ENCODE data around the gene WASL. TPM values are rescaled to one million over a fixed set of nuclear protein-coding genes. Genes with fewer than 3 reads are reported as not detected.
"Not testable (repeated sequence)": the region's sequence is repeated elsewhere in the genome, so short reads cannot be mapped to it uniquely, and the experiment has no call there.

The WASL gene
- total RNA-seq, 1 donor from 2014 or later = 28.4 TPM

GRCh38 chr7:123650595-123650994 is 98.2 kb downstream of the WASL start:
- intact Hi-C loops (cut with DNase I) = no loop called here
- ATAC-seq (no peak), DNase-seq (ENCODE audit: missing footprints) (no peak)

GRCh38 chr7:123649964-123650363 is 98.8 kb downstream of the WASL start:
- intact Hi-C loops (cut with DNase I) = no loop called here
- ATAC-seq (no peak), DNase-seq (ENCODE audit: missing footprints) (no peak)

DNA sequence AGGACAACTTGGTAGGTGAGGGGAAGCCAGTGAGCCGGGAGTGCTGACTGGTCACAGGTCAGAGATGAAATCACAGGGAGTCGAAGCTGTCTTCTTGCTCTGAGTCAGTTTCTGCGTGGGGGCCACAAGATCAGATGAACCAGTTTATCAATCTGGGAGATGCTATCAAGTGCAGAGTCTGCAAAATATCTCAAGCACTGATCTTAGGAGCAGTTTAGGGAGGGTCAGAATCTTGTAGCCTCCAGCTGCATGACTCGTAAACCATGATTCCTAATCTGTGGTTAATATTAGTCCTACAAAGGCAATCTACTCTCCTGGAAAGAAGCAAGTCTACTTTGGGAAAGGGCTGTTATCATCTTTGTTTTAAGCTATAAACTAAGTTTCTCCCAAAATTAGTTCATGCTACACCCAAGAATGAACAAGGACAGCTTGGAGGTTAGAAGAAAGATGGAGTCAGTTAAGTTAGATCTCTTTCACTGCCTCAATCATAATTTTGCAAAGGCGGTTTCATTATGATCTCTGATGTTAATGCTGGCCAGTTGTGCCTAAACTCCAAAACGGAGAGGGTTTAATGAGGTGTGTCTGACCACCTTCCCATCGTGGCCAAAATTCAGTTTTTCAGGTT is 101.6 kb downstream of the WASL start:
- ATAC-seq (no peak), DNase-seq (ENCODE audit: missing footprints) (no peak)
- intact Hi-C loops (cut with DNase I) = no loop called here

DNA sequence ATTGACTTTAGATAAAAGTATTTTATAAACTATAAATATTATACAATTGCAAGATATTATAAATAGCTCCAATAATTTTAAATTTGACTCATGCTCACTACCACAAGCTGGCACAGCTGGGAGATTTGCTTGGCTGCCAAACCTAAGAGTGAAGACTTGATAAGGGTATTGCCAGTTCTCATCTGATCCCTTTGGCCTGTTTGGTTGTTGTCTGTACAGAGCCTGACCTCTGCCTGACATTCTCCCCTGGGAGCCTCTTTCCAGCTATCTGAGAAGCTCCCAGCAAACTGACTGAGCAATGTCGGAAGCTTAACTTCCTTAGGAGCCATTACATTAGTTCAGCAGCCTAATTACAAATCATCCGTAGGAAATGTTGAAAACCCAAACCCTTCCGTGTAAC is 103.3 kb downstream of the WASL start:
- ATAC-seq (peak; percentile 91), DNase-seq (ENCODE audit: missing footprints) (no peak)
- intact Hi-C loops (cut with DNase I) = loop anchor here (1.0 kb wide), 1 partner anchor 10 kb away; the partner anchor contains the start of gene LMOD2

DNA sequence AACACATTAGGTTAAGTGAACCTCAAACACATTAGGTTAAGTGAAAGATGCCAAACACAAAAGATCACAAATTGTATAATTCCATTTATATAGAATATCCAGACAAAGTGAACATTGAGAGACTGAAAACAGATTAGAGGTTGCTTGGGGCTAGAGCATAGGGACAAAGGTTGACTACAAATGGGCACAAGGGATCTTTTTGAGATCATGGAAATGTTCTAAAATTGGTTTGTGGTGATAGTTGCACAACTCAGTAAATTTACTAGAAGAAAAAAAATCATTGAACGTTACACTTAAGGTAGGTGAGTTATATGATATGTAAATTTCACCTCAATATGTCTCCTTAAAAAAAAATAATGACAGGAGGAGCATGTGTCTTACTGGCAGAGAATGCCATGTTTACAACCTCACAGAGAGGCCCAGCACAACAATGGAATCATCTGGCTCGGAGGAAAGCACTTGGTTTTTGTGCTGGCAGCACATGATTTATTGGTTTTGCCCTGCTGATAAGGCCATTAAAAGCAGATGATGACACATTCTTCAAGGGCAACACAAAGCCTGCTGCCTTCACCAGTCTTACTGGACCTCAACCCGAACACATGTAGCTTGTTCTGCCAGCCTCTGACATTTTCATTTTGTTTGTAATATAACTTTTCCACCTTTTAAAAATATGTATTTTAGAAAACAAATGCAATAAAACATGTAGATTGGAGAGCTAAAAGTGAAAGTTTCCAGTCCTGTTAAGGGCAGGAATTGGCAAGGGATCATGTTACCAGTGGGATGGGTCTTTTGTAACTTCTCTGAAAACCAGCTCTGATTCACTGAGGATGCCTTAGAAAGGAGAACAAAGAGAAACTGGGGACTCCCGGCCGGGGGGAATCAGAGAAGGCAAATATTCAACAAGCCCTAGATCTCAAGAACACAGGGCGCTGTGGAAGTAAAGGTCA is 105.0 kb downstream of the WASL start:
- ATAC-seq (peak; percentile 51), DNase-seq (ENCODE audit: missing footprints) (no peak)
- intact Hi-C loops (cut with DNase I) = loop anchor here (5.0 kb wide), 1 partner anchor 219 kb away; no protein-coding TSS in a partner anchor

DNA sequence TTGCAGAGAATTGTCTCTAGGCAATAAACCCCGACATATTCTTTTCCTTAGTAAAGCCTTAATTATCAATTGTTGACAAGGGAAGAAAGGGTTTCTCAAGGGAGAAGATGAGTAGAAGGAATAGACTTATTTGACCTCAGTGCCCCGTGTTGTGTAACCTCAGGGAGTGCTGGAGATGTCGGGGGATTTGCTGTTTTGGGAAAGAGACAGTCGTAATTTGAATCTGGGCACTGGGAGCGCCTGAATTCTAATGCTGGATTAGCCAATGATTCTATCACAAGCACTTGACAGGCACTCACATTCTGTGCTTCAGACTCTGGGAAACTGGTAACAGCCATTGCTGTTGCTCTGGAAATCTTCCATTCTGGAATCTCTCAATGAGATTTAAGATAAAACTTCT is 106.9 kb downstream of the WASL start:
- intact Hi-C loops (cut with DNase I) = loop anchor here (5.0 kb wide), 1 partner anchor 220 kb away; no protein-coding TSS in a partner anchor
- ATAC-seq (no peak), DNase-seq (ENCODE audit: missing footprints) (no peak)

- DNase-seq (ENCODE audit: missing footprints) (no peak), ATAC-seq (no peak)
- intact Hi-C loops (cut with DNase I) = loop anchor here (5.0 kb wide), 1 partner anchor 222 kb away; no protein-coding TSS in a partner anchor
Observed at GRCh38 chr7:123640583-123640982, 108.2 kb downstream of the WASL start.

DNA sequence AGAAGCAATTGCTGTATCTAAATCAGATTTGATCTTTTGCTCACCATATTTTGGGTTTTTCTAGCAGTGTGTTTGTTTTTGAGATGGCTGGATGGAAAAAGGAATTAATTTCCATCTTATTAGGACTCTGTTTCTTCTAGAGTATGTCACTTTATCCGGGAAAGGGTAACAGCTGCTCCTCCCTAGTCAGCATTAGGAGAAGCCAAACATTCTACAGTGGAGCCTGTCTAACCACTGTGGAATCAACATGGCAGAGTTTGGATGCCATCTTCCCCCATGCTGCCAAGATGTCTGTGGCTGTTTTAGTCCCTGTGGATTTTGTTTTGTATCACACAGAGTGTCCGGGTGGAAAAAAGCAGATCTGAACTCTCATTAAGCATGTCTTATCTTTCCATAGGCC is 109.2 kb downstream of the WASL start:
- no peak for ATAC-seq
- intact Hi-C loops (cut with DNase I) = loop anchor here (5.0 kb wide), 4 partner anchors 63 to 223 kb away; partner anchors contain the start of genes NDUFA5 and WASL
- no peak for DNase-seq (ENCODE audit: missing footprints)

GRCh38 chr7:123637878-123638277 is 110.9 kb downstream of the WASL start:
- DNase-seq (ENCODE audit: missing footprints) = no peak
- no peak for ATAC-seq
- intact Hi-C loops (cut with DNase I) = loop anchor here (5.0 kb wide), 3 partner anchors 64 to 109 kb away; partner anchors contain the start of genes NDUFA5 and WASL

DNA sequence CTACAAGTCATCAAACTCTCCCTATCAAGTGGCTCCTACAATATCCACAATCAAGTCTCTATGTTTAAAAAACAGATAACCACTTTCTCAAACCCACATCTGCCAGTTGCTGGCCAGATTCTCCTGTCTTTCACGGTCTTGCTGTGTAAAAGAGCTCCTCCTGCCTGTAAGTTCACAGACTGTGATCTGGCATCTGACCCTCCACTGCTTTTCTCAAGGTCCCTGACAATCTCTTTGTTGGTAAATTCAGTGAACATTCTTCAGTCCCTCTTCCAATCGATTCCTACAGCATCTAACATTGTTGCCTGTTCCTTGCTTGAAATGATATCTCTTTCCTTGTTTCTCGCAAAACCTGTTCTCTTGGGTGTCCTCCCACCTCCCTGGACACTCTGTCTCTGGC is 111.6 kb downstream of the WASL start:
- DNase-seq (ENCODE audit: missing footprints) (no peak), ATAC-seq (no peak)
- intact Hi-C loops (cut with DNase I) = loop anchor here (5.0 kb wide), 3 partner anchors 65 to 110 kb away; partner anchors contain the start of genes NDUFA5 and WASL

- DNase-seq (ENCODE audit: missing footprints) = no peak
- ATAC-seq = peak; percentile 61
- intact Hi-C loops (cut with DNase I) = loop anchor here (2.0 to 5.0 kb wide), 4 partner anchors 43 to 112 kb away; partner anchors contain the start of genes NDUFA5 and WASL
Observed at GRCh38 chr7:123635551-123636359, 113.0 kb downstream of the WASL start.

DNA sequence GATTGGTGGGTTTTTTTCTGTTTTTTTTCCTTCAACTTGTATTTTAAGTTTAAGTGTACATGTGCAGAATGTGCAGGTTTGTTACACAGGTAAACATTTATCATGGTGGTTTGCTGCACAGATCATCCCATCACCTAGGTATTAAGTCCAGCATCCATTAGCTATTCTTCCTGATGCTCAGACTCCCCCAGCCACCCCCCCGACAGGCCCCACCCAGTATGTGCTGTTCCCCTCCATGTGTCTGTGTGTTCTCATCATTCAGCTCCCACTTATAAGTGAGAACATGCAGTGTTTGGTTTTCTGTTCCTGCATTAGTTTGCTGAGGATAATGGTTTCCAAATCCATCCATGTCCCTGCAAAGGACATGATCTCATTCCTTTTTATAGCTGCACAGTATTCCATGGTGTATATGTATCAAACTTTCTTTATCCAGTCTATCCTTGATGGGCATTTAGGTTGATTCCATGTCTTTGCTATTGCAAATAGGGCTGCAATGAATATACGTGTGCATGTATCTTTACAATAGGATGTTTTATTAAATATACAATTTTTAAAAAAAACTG is 114.7 kb downstream of the WASL start:
- intact Hi-C loops (cut with DNase I) = loop anchor here (1.0 to 2.0 kb wide), 2 partner anchors 35 to 45 kb away; no protein-coding TSS in a partner anchor
- DNase-seq (ENCODE audit: missing footprints) = not testable (repeated sequence)
- ATAC-seq = peak; percentile 69

DNA sequence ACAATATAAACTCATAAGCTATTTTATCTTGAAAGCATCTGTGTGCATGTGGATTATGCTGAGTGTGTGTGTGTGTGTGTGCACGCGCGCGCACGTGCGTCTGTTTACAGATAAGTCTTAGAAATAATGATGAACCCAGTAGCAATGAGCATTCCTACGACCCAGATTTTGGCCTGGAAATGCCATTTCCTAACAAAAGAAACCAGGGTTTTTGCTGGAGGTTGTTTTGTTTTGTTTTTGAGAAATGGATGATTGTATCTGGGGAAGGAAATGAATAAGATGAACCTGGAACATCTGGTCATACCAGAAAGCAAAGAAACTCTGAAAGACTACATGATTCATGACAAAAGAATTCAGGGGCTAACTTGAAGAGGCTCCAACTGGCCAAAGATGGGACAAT is 115.2 kb downstream of the WASL start:
- no peak for ATAC-seq

GRCh38 chr7:123632808-123633207 is 116.0 kb downstream of the WASL start:
- DNase-seq (ENCODE audit: missing footprints) = no peak
- ATAC-seq = no peak
- intact Hi-C loops (cut with DNase I) = no loop called here

More for the DNA sequence above, 115.2 kb downstream of the WASL start:
- intact Hi-C loops (cut with DNase I) = no loop called here
- no peak for DNase-seq (ENCODE audit: missing footprints)
